Trophoblast cell (in vitro differentiated cells and primary cell): ENCODE data around the gene ENAH.

Experiments
- DNase-seq, 2 donors: peaks; one replicate each; pipeline ENCODE4 v3.0.0-alpha.2; 2016
- H2AFZ ChIP-seq: 2 replicates; pipeline ENCODE4 v1.6.1; 2013; ENCODE audit warnings: low read length, moderate library complexity, mild to moderate bottlenecking; ENCODE audit not compliant: insufficient read depth, poor library complexity
- H2AK5ac ChIP-seq: 2 replicates; pipeline ENCODE4 v1.6.1; 2013; ENCODE audit warnings: mild to moderate bottlenecking, low read length
- H2BK120ac ChIP-seq: 2 replicates; pipeline ENCODE4 v1.6.1; 2013; ENCODE audit warnings: low read length, mild to moderate bottlenecking, moderate library complexity; ENCODE audit not compliant: insufficient read depth, poor library complexity
- H2BK12ac ChIP-seq: 2 replicates; pipeline ENCODE4 v1.6.1; 2013; ENCODE audit warnings: mild to moderate bottlenecking, low read length, moderate library complexity
- H2BK5ac ChIP-seq: 2 replicates; pipeline ENCODE4 v1.6.1; 2013; ENCODE audit warnings: low read length, low read depth, moderate library complexity, mild to moderate bottlenecking; ENCODE audit not compliant: poor library complexity
- H3K14ac ChIP-seq: 2 replicates; pipeline ENCODE4 v1.6.1; 2013; ENCODE audit warnings: mild to moderate bottlenecking, low read length
- H3K18ac ChIP-seq: 2 replicates; pipeline ENCODE4 v1.6.1; 2013; ENCODE audit warnings: mild to moderate bottlenecking, low read length
- H3K23ac ChIP-seq: 2 replicates; pipeline ENCODE4 v1.6.1; 2013; ENCODE audit warnings: low read length
- H3K27ac ChIP-seq: 2 replicates; pipeline ENCODE4 v1.5.1; 2013; ENCODE audit warnings: low read depth, mild to moderate bottlenecking, inconsistent platforms, low read length, moderate library complexity
- H3K27me3 ChIP-seq: 2 replicates; pipeline ENCODE4 v1.6.1; 2013; ENCODE audit warnings: inconsistent platforms, mild to moderate bottlenecking, low read length, moderate library complexity; ENCODE audit not compliant: insufficient read depth
- H3K36me3 ChIP-seq, 2 experiments: 1 replicate in 1 of 2; 2 replicates in 1 of 2; pipeline ENCODE4 v1.6.1; 2013; ENCODE audit warnings: low read length in 2 of 2, mild to moderate bottlenecking in 2 of 2, moderate library complexity in 1 of 2; ENCODE audit not compliant: insufficient read depth in 2 of 2, control insufficient read depth in 1 of 2
- H3K4ac ChIP-seq: 2 replicates; pipeline ENCODE4 v1.6.1; 2013; ENCODE audit warnings: low read depth, mild to moderate bottlenecking, low read length, moderate library complexity
- H3K4me1 ChIP-seq, 2 experiments: 1 replicate in 1 of 2; 2 replicates in 1 of 2; pipeline ENCODE4 v1.6.1; 2013; ENCODE audit warnings: low read length in 2 of 2, mild to moderate bottlenecking in 2 of 2, moderate library complexity in 1 of 2; ENCODE audit not compliant: insufficient read depth in 2 of 2, control insufficient read depth in 1 of 2
- H3K4me2 ChIP-seq: 2 replicates; pipeline ENCODE4 v1.6.1; 2013; ENCODE audit warnings: inconsistent platforms, mild to moderate bottlenecking, low read length, moderate library complexity
- H3K4me3 ChIP-seq: 2 replicates; pipeline ENCODE4 v1.5.1; 2013; ENCODE audit warnings: mild to moderate bottlenecking, low read depth, low read length, inconsistent platforms
- H3K79me1 ChIP-seq: one replicate; pipeline ENCODE4 v1.6.1; 2013; ENCODE audit warnings: low read length
- H3K79me2 ChIP-seq: 2 replicates; pipeline ENCODE4 v1.6.1; 2013; ENCODE audit warnings: low read length, mild to moderate bottlenecking; ENCODE audit not compliant: control insufficient read depth, insufficient read depth, poor library complexity
- H3K9ac ChIP-seq: 2 replicates; pipeline ENCODE4 v1.6.1; 2013; ENCODE audit warnings: mild to moderate bottlenecking, low read length
- H3K9me3 ChIP-seq: 2 replicates; pipeline ENCODE4 v1.6.1; 2013; ENCODE audit warnings: low read depth, mild to moderate bottlenecking, control low read depth, inconsistent platforms, low read length; ENCODE audit not compliant: insufficient read depth
- H4K12ac ChIP-seq: 2 replicates; pipeline ENCODE4 v1.6.1; 2013; ENCODE audit warnings: low read depth, mild to moderate bottlenecking, low read length, moderate library complexity
- H4K8ac ChIP-seq: 2 replicates; pipeline ENCODE4 v1.6.1; 2013; ENCODE audit warnings: low read depth, mild to moderate bottlenecking, low read length, moderate library complexity
- H4K91ac ChIP-seq: one replicate; pipeline ENCODE4 v1.6.1; 2013; ENCODE audit warnings: low read depth, mild to moderate bottlenecking, low read length, moderate library complexity
- whole genome bisulfite sequencing: extraction: QIAGEN DNeasy Blood & Tissue Kit; methylation state at CpG from one replicate; pipeline ENCODE4 v1.1.7; 2013; ENCODE audit warnings: missing lambda C conversion rate; ENCODE audit not compliant: insufficient read length, insufficient coverage; ENCODE audit errors: extremely low coverage; 5-methylcytosine and 5-hydroxymethylcytosine counted together

ENAH gene

DNA sequence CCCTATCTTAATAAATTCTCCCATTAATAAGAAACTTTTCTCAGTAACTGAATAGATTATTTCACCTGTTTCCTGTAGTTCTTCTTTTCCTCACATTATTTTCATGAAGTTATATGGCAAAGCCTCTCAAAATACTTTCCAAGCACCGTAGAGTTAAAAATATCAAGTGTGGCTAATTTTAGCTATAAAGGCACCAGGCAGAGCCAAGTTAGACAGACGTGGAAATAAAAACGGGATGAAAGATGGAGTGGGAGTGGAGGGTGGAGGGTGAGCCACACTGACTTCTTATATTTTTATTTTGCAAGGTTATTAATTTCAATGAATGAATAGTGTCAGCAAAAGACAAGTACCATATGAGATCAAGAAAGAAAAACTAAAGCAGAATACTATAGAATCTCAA is 71.7 kb downstream of the ENAH start:
- H3K4ac ChIP-seq = peak overlapping the region; percentile 69
- H2BK5ac ChIP-seq = no peak overlapping the region
- H4K91ac ChIP-seq = no peak overlapping the region
- H3K79me1 ChIP-seq = peaks cover 3% of the 10 kb centered on the region
- H4K12ac ChIP-seq = no peak overlapping the region
- H3K27me3 ChIP-seq = no peaks in the 10 kb centered on the region
- H3K14ac ChIP-seq = no peak overlapping the region
- no peak overlapping the region for H3K9ac ChIP-seq
- H3K79me2 ChIP-seq = peaks cover 8% of the 10 kb centered on the region
- H3K36me3 ChIP-seq = peaks cover 0 to 6% of the 10 kb centered on the region in 2 experiments
- no peak for DNase-seq
- H2BK120ac ChIP-seq = no peak overlapping the region
- no peak overlapping the region for H3K4me3 ChIP-seq
- H3K4me1 ChIP-seq = peaks cover 4 to 8% of the 10 kb centered on the region in 2 experiments
- H2AK5ac ChIP-seq = no peak overlapping the region
- no peak overlapping the region for H3K23ac ChIP-seq
- no peak overlapping the region for H3K4me2 ChIP-seq
- H2BK12ac ChIP-seq = no peak overlapping the region
- H3K27ac ChIP-seq = no peak overlapping the region
- H4K8ac ChIP-seq = no peak overlapping the region
- no peaks in the 10 kb centered on the region for H3K9me3 ChIP-seq
- H2AFZ ChIP-seq = no peak overlapping the region
- no CpG with 5 or more reads among the region's 3 CpGs for WGBS
- no peak overlapping the region for H3K18ac ChIP-seq

DNA sequence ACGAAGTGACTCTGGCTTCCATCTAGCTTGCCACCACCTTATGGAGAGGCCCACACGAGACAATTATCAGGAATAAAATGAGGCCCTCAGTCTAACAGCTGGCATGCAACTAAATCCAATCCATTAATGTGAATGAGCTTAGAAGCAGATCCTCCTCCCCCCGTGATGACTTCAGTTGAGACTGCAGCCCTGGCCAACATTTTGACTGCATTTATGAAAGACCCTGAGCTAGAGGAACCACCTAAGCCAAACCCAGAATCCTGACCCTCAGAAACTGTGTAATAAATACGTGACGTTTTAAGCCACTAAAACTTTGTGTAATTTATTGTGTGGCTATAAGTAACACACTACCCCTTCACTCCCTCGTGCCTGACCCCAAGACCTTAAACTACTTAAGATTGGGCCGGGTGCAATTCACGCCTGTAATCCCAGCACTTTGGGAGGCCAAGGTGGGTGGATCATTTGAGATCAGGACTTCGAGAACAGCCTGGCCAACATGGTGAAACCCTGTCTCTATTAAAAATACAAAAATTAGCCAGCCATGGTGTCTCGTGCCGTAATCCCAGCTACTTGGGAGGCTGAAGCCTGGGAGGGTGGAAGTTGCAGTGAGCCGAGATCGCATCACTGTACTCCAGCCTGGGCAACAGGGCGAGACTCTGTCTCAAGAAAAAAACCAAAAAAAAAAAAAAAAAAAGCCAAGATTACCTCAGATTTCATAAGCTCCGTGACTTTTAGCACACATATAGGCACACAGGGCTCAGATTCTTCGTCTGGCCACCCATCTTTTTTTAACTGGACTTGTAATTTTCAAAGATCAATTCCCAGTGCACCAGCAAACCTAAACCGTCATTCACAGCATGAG is 72.5 kb downstream of the ENAH start:
- Histone ChIP-seq H2BK12ac (no peak overlapping the region), H2AFZ (no peak overlapping the region), H3K4me2 (no peak overlapping the region), H4K91ac (no peak overlapping the region), H3K79me1 (peaks cover 3% of the 10 kb centered on the region), H2BK120ac (no peak overlapping the region), H3K9ac (no peak overlapping the region), H2BK5ac (no peak overlapping the region), H3K9me3 (no peaks in the 10 kb centered on the region), H3K23ac (no peak overlapping the region), H3K4me1 (peaks cover 4 to 8% of the 10 kb centered on the region in 2 experiments), H3K36me3 (peaks cover 0 to 4% of the 10 kb centered on the region in 2 experiments), H3K4me3 (no peak overlapping the region), H3K27ac (no peak overlapping the region), H2AK5ac (no peak overlapping the region), H3K79me2 (peaks cover 8% of the 10 kb centered on the region), H4K12ac (no peak overlapping the region), H3K14ac (no peak overlapping the region), H3K27me3 (no peaks in the 10 kb centered on the region), H4K8ac (no peak overlapping the region), H3K18ac (peak overlapping the region; percentile 37), H3K4ac (peak overlapping the region; percentile 75)
- DNase-seq = no peak
- WGBS = no CpG with 5 or more reads among the region's 17 CpGs

DNA sequence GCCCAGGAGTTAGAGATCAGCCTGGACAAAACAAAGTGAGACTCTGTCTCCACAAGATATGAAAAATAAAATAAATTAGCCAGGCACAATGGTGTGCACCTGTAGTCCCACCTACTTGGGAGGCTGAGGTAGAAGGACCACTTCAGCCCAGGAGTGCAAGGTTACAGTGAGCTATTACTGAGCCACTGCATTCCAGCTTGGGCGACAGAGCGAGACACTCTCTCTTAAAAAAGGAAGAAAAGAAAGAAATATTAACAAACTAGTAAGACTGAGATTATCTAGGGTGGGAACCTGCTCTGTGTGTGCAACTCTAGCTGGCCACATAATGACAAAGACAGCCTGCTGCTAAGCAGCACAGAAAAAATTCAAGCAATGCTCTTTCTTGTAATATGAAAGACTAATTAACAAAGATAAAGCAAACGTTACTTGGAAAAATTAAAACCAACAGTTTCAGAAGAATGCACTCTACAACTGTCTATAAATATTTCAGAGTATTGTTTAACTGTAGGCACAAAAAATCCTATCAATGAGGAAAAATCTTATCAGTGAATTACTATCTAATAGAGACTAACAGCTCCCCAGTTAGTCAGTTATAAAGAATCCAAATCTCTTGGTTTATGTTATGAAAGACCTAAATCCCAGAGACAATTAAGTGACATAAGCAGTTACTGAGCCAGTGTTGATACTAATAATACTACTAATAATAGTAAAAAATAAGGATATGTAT is 74.5 kb downstream of the ENAH start:
- Histone ChIP-seq H4K8ac (no peak overlapping the region), H3K18ac (no peak overlapping the region), H4K91ac (no peak overlapping the region), H3K36me3 (peaks cover 0 to 4% of the 10 kb centered on the region in 2 experiments), H3K4me2 (no peak overlapping the region), H3K4me3 (no peak overlapping the region), H2BK12ac (no peak overlapping the region), H3K23ac (no peak overlapping the region), H3K27ac (no peak overlapping the region), H2AK5ac (no peak overlapping the region), H3K9me3 (no peaks in the 10 kb centered on the region), H3K79me2 (peaks cover 7% of the 10 kb centered on the region), H3K4me1 (peaks cover 4 to 8% of the 10 kb centered on the region in 2 experiments), H2AFZ (no peak overlapping the region), H3K79me1 (peaks cover 3% of the 10 kb centered on the region), H4K12ac (no peak overlapping the region), H3K4ac (peak overlapping the region; percentile 14), H3K27me3 (no peaks in the 10 kb centered on the region), H2BK120ac (no peak overlapping the region), H2BK5ac (no peak overlapping the region), H3K9ac (no peak overlapping the region), H3K14ac (no peak overlapping the region)
- peak in 1 of 2 donors; percentile 70 for DNase-seq
- no CpG with 5 or more reads among the region's 3 CpGs for WGBS

DNA sequence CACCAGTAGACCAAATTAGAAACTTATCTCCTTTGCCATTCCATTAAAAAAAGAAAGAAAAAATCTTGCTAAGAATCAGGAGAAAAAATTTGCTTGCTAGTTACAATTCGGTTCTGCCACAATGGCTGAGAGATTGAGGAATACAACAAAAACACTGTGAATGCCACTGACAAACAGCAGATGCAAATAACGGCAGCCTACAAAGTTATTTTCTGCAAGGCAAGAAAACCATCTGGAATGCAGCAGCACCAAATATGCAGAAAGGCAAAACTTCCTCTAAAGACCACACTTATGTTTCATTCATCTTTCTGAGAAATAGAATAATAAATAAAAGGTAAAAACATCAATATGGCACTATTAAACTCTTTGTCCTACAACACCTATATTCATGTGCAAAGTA is 75.7 kb downstream of the ENAH start:
- peaks cover 6% of the 10 kb centered on the region for H3K79me2 ChIP-seq
- no peak overlapping the region for H4K8ac ChIP-seq
- no peak overlapping the region for H3K4me2 ChIP-seq
- no peak overlapping the region for H2BK12ac ChIP-seq
- no peak overlapping the region for H3K9ac ChIP-seq
- H3K79me1 ChIP-seq = peaks cover 3% of the 10 kb centered on the region
- no peak overlapping the region for H3K14ac ChIP-seq
- H4K12ac ChIP-seq = no peak overlapping the region
- peaks cover 4 to 8% of the 10 kb centered on the region in 2 experiments for H3K4me1 ChIP-seq
- H3K27ac ChIP-seq = no peak overlapping the region
- no peaks in the 10 kb centered on the region for H3K27me3 ChIP-seq
- no peaks in the 10 kb centered on the region for H3K9me3 ChIP-seq
- H3K18ac ChIP-seq = no peak overlapping the region
- H2AFZ ChIP-seq = no peak overlapping the region
- DNase-seq = no peak
- H4K91ac ChIP-seq = no peak overlapping the region
- H3K23ac ChIP-seq = no peak overlapping the region
- no peak overlapping the region for H2AK5ac ChIP-seq
- no peak overlapping the region for H3K4ac ChIP-seq
- no CpG with 5 or more reads among the region's 2 CpGs for WGBS
- no peak overlapping the region for H2BK120ac ChIP-seq
- H3K36me3 ChIP-seq = peaks cover 0 to 4% of the 10 kb centered on the region in 2 experiments
- no peak overlapping the region for H3K4me3 ChIP-seq
- no peak overlapping the region for H2BK5ac ChIP-seq
